Bone marrow (tissue), 2 donors: ENCODE measurements around the gene NAPSA.
"Not testable (repeated sequence)": the region's sequence is repeated elsewhere in the genome, so short reads cannot be mapped to it uniquely, and the experiment has no call there.

Source experiments
- DNase-seq, 2 donors: peaks; one replicate each; lab custom pipeline; 2025; lab: John Stamatoyannopoulos, UW

NAPSA gene

GRCh38 chr19:50358483-50359327 is 6.7 kb downstream of the NAPSA start:
- DNase-seq: peak; percentile 36 to 71

GRCh38 chr19:50357178-50358100 is 8.0 kb downstream of the NAPSA start:
- DNase-seq: peak; percentile 73 to 92

- no peak for DNase-seq
Measured at GRCh38 chr19:50356691-50357177, 8.7 kb downstream of the NAPSA start.

GRCh38 chr19:50353487-50353880 is 12.0 kb downstream of the NAPSA start:
- not testable (repeated sequence) for DNase-seq

GRCh38 chr19:50352242-50352641 is 13.2 kb downstream of the NAPSA start:
- no peak for DNase-seq

GRCh38 chr19:50349277-50350057 is 16.0 kb downstream of the NAPSA start:
- DNase-seq: no peak

GRCh38 chr19:50347089-50347581 is 18.3 kb downstream of the NAPSA start:
- not testable (repeated sequence) for DNase-seq

GRCh38 chr19:50344661-50345318 is 20.6 kb downstream of the NAPSA start:
- no peak for DNase-seq

- DNase-seq: no peak
Measured at GRCh38 chr19:50341091-50341564, 24.3 kb downstream of the NAPSA start.

- DNase-seq: no peak
Measured at GRCh38 chr19:50340331-50340730, 25.1 kb downstream of the NAPSA start.

GRCh38 chr19:50337031-50337430 is 28.4 kb downstream of the NAPSA start:
- DNase-seq: not testable (repeated sequence)

- no peak for DNase-seq
Measured at GRCh38 chr19:50334741-50335421, 30.6 kb downstream of the NAPSA start.

GRCh38 chr19:50333737-50334617 is 31.5 kb downstream of the NAPSA start:
- peak in 1 of 2 donors; percentile 96 for DNase-seq

- peak in 1 of 2 donors; percentile 96 for DNase-seq
Measured at GRCh38 chr19:50333235-50333736, 32.2 kb downstream of the NAPSA start.

- DNase-seq: no peak
Measured at GRCh38 chr19:50332244-50333038, 33.0 kb downstream of the NAPSA start.

GRCh38 chr19:50331994-50332243 is 33.5 kb downstream of the NAPSA start:
- no peak for DNase-seq

- no peak for DNase-seq
Measured at GRCh38 chr19:50331221-50331993, 34.0 kb downstream of the NAPSA start.
